ENCODE results near the gene SPSB1. TPM values are rescaled to one million over a fixed set of nuclear protein-coding genes. Genes with fewer than 3 reads are reported as not detected.

SPSB1 gene
- total and polyA plus RNA-seq, 4 donors = 21.2 to 62.0 (median 35.8) TPM

GRCh38 chr1:9307303-9307702, 14.6 kb downstream of the SPSB1 start:
- Histone ChIP-seq H3K9me3 (ENCODE audit: control insufficient read depth, low read length) (no peaks in the 10 kb centered on the region), H3K27ac (ENCODE audit: low read depth in 1 of 2, low read length in 2 of 2) (no peak overlapping the region), H3K36me3 (ENCODE audit: control insufficient read depth in 1 of 2, insufficient read depth in 2 of 2, low read length in 1 of 2) (no peaks in the 10 kb centered on the region), H3K27me3 (ENCODE audit: control insufficient read depth in 1 of 2, insufficient read depth in 2 of 2, low read length in 1 of 2) (no peaks in the 10 kb centered on the region), H3K4me3 (ENCODE audit: low read length in 2 of 2) (no peak overlapping the region), H3K4me1 (ENCODE audit: control insufficient read depth in 1 of 2, insufficient read depth in 2 of 2, low read length in 2 of 2) (peaks cover 2 to 4% of the 10 kb centered on the region in 2 donors)
- DNase-seq (no peak), ATAC-seq (ENCODE audit: low FRiP score) (no peak)
- intact Hi-C loops (cut with DNase I) = no loop called here
- 86 to 89% methylated on average over 10 of the region's 10 CpGs for whole genome bisulfite sequencing, 2 donors

DNA sequence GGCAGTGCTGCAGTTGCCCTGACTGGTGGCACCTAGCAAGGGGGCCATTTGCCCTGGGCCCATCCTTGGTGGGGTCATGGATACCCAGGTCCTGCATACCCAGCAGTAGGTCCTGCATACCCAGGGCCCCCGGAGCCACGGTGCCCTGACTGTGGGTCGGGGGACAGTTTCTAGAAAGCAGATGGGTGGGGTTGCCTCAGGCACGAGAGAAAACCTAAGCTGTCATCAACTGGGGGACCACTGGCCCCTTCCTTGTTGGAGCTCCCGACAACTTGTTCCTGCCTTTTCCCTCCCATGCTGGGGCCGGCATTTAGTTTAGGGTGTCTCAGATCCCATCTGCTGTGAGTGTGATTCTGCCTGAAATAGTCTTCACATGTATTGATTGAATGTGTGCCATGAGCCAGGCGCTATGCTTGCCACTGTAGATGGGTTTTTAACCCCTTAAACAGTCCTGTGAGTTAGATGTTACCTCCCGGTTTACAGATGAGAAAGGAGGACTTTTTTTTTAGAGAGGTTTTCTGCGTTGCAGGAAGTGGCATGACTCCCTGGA, 15.6 kb downstream of the SPSB1 start:
- Histone ChIP-seq H3K9me3 (ENCODE audit: control insufficient read depth, low read length) (no peaks in the 10 kb centered on the region), H3K4me1 (ENCODE audit: control insufficient read depth in 1 of 2, insufficient read depth in 2 of 2, low read length in 2 of 2) (peaks cover 0 to 2% of the 10 kb centered on the region in 2 donors), H3K4me3 (ENCODE audit: low read length in 2 of 2) (no peak overlapping the region), H3K27ac (ENCODE audit: low read depth in 1 of 2, low read length in 2 of 2) (no peak overlapping the region), H3K27me3 (ENCODE audit: control insufficient read depth in 1 of 2, insufficient read depth in 2 of 2, low read length in 1 of 2) (no peaks in the 10 kb centered on the region), H3K36me3 (ENCODE audit: control insufficient read depth in 1 of 2, insufficient read depth in 2 of 2, low read length in 1 of 2) (no peaks in the 10 kb centered on the region)
- DNase-seq (no peak), ATAC-seq (ENCODE audit: low FRiP score) (no peak)
- WGBS, 2 donors = 34 to 36% methylated on average over 9 of the region's 9 CpGs
- intact Hi-C loops (cut with DNase I) = no loop called here

DNA sequence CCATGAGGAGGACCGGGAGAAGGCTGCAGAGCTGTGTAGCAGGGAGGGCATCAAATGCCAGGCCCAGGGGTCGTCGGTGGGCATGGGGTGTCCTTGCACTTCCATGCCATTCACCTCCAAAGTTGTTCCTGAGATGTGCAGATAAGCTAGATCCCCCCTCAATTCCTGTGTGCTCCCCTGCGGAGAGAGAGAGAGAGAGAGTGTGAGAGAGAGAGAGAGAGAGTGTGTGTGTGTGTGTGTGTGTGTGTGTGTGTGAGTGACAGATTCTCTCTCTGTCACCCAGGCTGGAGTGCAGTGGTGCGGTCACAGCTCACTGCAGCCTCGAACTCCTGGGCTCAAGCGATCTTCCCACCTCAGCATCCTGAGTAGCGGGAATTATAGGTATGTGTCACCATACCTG, 16.4 kb downstream of the SPSB1 start:
- intact Hi-C loops (cut with DNase I) = no loop called here
- H3K4me1 ChIP-seq (ENCODE audit: control insufficient read depth in 1 of 2, insufficient read depth in 2 of 2, low read length in 2 of 2) = no peaks in the 10 kb centered on the region
- WGBS, 2 donors = 87 to 89% methylated on average over 8 of the region's 8 CpGs

GRCh38 chr1:9309991-9310390, 17.3 kb downstream of the SPSB1 start:
- intact Hi-C loops (cut with DNase I) = no loop called here
- Histone ChIP-seq H3K36me3 (ENCODE audit: control insufficient read depth in 1 of 2, insufficient read depth in 2 of 2, low read length in 1 of 2) (no peaks in the 10 kb centered on the region), H3K9me3 (ENCODE audit: control insufficient read depth, low read length) (no peaks in the 10 kb centered on the region), H3K27ac (ENCODE audit: low read depth in 1 of 2, low read length in 2 of 2) (no peak overlapping the region), H3K27me3 (ENCODE audit: control insufficient read depth in 1 of 2, insufficient read depth in 2 of 2, low read length in 1 of 2) (no peaks in the 10 kb centered on the region), H3K4me3 (ENCODE audit: low read length in 2 of 2) (no peak overlapping the region), H3K4me1 (ENCODE audit: control insufficient read depth in 1 of 2, insufficient read depth in 2 of 2, low read length in 2 of 2) (no peaks in the 10 kb centered on the region)
- no peak for ATAC-seq (ENCODE audit: low FRiP score)
- no peak for DNase-seq
- 72 to 78% methylated on average over 7 of the region's 7 CpGs for WGBS, 2 donors

More for the DNA sequence above, 16.4 kb downstream of the SPSB1 start:
- Histone ChIP-seq H3K27ac (ENCODE audit: low read depth in 1 of 2, low read length in 2 of 2) (no peak overlapping the region), H3K9me3 (ENCODE audit: control insufficient read depth, low read length) (no peaks in the 10 kb centered on the region), H3K27me3 (ENCODE audit: control insufficient read depth in 1 of 2, insufficient read depth in 2 of 2, low read length in 1 of 2) (no peaks in the 10 kb centered on the region), H3K4me3 (ENCODE audit: low read length in 2 of 2) (no peak overlapping the region), H3K36me3 (ENCODE audit: control insufficient read depth in 1 of 2, insufficient read depth in 2 of 2, low read length in 1 of 2) (no peaks in the 10 kb centered on the region)
- ATAC-seq (ENCODE audit: low FRiP score) (no peak), DNase-seq (no peak)

DNA sequence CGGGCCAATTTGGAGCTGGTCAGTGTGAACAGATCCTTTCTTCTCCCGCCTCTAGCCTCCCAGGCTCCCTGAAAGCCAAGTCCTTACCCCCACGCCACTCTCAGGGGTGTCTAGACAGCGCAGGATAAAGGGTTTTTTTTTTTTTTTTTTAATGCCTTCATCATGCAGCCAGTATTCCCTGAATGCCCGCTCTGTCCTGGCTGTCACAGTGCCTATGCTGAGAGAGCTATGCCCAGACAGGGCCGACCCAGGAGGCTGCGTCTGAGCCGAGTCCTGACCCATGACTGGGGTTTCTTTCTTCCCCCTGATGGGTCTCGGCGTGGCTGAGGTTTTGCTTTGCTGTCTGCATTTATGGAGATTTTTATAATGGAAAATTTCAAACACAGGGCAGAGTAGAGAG, 18.3 kb downstream of the SPSB1 start:
- no peaks in the 10 kb centered on the region for H3K9me3 ChIP-seq (ENCODE audit: control insufficient read depth, low read length)
- no peak overlapping the region for H3K4me3 ChIP-seq (ENCODE audit: low read length in 2 of 2)
- no peaks in the 10 kb centered on the region for H3K36me3 ChIP-seq (ENCODE audit: control insufficient read depth in 1 of 2, insufficient read depth in 2 of 2, low read length in 1 of 2)
- 16 to 19% methylated on average over 10 of the region's 10 CpGs for WGBS, 2 donors
- intact Hi-C loops (cut with DNase I) = no loop called here
- no peak overlapping the region for H3K27ac ChIP-seq (ENCODE audit: low read depth in 1 of 2, low read length in 2 of 2)
- H3K27me3 ChIP-seq (ENCODE audit: control insufficient read depth in 1 of 2, insufficient read depth in 2 of 2, low read length in 1 of 2) = no peaks in the 10 kb centered on the region
- no peak for ATAC-seq (ENCODE audit: low FRiP score)
- H3K4me1 ChIP-seq (ENCODE audit: control insufficient read depth in 1 of 2, insufficient read depth in 2 of 2, low read length in 2 of 2) = no peaks in the 10 kb centered on the region
- no peak for DNase-seq

DNA sequence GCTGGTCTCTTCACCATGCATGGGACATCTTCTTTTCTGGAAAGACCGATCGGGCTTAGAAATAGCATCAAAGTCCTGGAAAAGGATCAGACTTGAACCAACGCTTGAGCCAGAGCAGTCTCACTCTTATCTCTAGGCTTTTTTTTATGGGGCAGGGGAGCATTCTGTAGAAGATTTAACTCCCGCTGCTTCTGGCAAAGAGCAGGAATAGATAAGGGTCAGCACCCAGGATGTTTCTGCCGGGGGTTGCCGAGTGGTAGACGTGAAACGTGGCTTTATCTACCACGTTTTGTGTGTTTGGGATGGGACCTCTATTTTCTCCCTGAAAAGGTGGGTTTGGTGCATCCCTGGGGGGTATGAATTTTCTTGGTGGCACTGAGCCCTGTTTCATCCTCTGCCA, 18.8 kb downstream of the SPSB1 start:
- H3K4me1 ChIP-seq (ENCODE audit: control insufficient read depth in 1 of 2, insufficient read depth in 2 of 2, low read length in 2 of 2) = no peaks in the 10 kb centered on the region
- no peak for ATAC-seq (ENCODE audit: low FRiP score)

DNA sequence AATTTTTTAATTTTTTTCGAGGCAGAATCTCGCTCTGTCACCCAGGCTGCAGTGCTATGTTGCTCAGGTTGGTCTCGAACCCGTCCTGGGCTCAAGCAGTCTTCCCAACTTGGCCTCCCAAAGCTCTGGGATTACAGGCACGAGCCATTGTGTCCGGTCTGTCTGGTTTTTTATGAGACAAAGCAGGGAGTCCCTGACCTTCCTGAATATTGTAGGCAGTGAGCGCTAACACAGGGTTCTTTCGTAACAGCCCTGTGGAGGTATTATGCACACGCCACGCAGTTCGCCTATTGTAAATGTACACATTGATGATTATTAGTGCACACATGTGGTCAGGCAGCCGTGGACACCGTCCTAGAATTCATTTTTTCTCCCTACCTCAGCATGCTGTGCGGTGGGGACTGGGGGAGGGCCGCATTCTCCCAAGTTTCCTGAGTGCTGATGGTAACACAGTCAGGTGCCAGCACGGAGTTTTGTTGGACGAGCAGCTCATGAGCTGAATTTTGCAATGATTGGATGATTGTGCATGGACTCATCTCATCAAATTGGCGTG, 19.6 kb downstream of the SPSB1 start:
- intact Hi-C loops (cut with DNase I) = no loop called here
- Histone ChIP-seq H3K4me1 (ENCODE audit: control insufficient read depth in 1 of 2, insufficient read depth in 2 of 2, low read length in 2 of 2) (no peaks in the 10 kb centered on the region), H3K9me3 (ENCODE audit: control insufficient read depth, low read length) (no peaks in the 10 kb centered on the region)

More for the DNA sequence above, 18.8 kb downstream of the SPSB1 start:
- Histone ChIP-seq H3K9me3 (ENCODE audit: control insufficient read depth, low read length) (no peaks in the 10 kb centered on the region), H3K27ac (ENCODE audit: low read depth in 1 of 2, low read length in 2 of 2) (peak overlapping the region in 1 of 2 donors; percentile 11), H3K36me3 (ENCODE audit: control insufficient read depth in 1 of 2, insufficient read depth in 2 of 2, low read length in 1 of 2) (no peaks in the 10 kb centered on the region), H3K4me3 (ENCODE audit: low read length in 2 of 2) (no peak overlapping the region), H3K27me3 (ENCODE audit: control insufficient read depth in 1 of 2, insufficient read depth in 2 of 2, low read length in 1 of 2) (no peaks in the 10 kb centered on the region)
- no peak for DNase-seq
- 8 to 18% methylated on average over 9 of the region's 9 CpGs for WGBS, 2 donors
- intact Hi-C loops (cut with DNase I) = no loop called here

DNA sequence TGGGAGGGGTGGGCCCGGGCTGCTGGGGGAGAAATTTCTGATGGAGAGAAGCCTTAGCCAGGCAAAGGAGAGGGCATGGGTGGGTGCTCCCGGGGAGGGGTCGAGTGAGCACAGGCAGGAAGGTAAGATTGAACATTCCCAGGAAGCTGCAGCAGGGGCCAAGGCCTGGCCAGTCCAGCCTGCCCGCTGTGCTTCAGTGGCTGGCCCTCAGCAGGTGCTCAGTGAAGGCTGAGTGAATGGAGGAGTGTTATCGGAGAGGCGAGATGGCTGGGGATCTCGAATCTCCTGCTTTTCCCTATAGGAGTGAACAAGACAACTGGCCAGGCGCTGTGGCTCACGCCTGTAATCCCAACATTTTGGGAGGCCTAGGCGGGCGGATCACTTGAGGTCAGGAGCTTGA, 20.9 kb downstream of the SPSB1 start:
- intact Hi-C loops (cut with DNase I) = no loop called here
- H3K9me3 ChIP-seq (ENCODE audit: control insufficient read depth, low read length) = no peaks in the 10 kb centered on the region
- H3K4me3 ChIP-seq (ENCODE audit: low read length in 2 of 2) = no peak overlapping the region
- H3K27me3 ChIP-seq (ENCODE audit: control insufficient read depth in 1 of 2, insufficient read depth in 2 of 2, low read length in 1 of 2) = no peaks in the 10 kb centered on the region
- H3K36me3 ChIP-seq (ENCODE audit: control insufficient read depth in 1 of 2, insufficient read depth in 2 of 2, low read length in 1 of 2) = no peaks in the 10 kb centered on the region
- WGBS, 2 donors = 87 to 88% methylated on average over 11 of the region's 11 CpGs
- ATAC-seq (ENCODE audit: low FRiP score) = no peak
- no peak for DNase-seq
- no peaks in the 10 kb centered on the region for H3K4me1 ChIP-seq (ENCODE audit: control insufficient read depth in 1 of 2, insufficient read depth in 2 of 2, low read length in 2 of 2)
- H3K27ac ChIP-seq (ENCODE audit: low read depth in 1 of 2, low read length in 2 of 2) = no peak overlapping the region

More for the DNA sequence above, 19.6 kb downstream of the SPSB1 start:
- DNase-seq (no peak), ATAC-seq (ENCODE audit: low FRiP score) (no peak)
- Histone ChIP-seq H3K4me3 (ENCODE audit: low read length in 2 of 2) (no peak overlapping the region), H3K27me3 (ENCODE audit: control insufficient read depth in 1 of 2, insufficient read depth in 2 of 2, low read length in 1 of 2) (no peaks in the 10 kb centered on the region), H3K36me3 (ENCODE audit: control insufficient read depth in 1 of 2, insufficient read depth in 2 of 2, low read length in 1 of 2) (no peaks in the 10 kb centered on the region), H3K27ac (ENCODE audit: low read depth in 1 of 2, low read length in 2 of 2) (no peak overlapping the region)
- WGBS, 2 donors = 66 to 70% methylated on average over 18 of the region's 18 CpGs

DNA sequence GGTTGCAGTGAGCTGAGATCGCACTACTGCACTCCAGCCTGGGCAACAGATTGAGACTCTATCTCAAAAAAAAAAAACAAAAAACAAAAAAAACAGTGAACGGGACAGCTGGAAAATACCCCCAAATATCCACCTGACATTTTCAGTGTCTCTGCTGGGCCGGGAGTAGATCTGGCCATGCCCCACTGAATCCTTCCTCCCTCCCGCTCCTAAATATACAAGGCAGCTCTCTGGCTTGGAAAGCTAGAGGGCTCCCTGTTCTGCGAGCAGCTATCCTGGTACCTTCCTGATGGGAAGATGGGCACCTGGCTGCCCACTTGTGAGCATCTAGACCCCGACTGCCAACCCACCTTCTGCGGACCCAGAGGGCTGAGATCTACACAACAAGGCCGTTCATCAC, 21.4 kb downstream of the SPSB1 start:
- Histone ChIP-seq H3K9me3 (ENCODE audit: control insufficient read depth, low read length) (no peaks in the 10 kb centered on the region), H3K36me3 (ENCODE audit: control insufficient read depth in 1 of 2, insufficient read depth in 2 of 2, low read length in 1 of 2) (no peaks in the 10 kb centered on the region), H3K4me3 (ENCODE audit: low read length in 2 of 2) (no peak overlapping the region), H3K4me1 (ENCODE audit: control insufficient read depth in 1 of 2, insufficient read depth in 2 of 2, low read length in 2 of 2) (no peaks in the 10 kb centered on the region), H3K27me3 (ENCODE audit: control insufficient read depth in 1 of 2, insufficient read depth in 2 of 2, low read length in 1 of 2) (no peaks in the 10 kb centered on the region), H3K27ac (ENCODE audit: low read depth in 1 of 2, low read length in 2 of 2) (peak overlapping the region in 1 of 2 donors; percentile 4)
- 58% methylated on average over 8 of the region's 8 CpGs for WGBS, 2 donors
- ATAC-seq (ENCODE audit: low FRiP score) (no peak), DNase-seq (no peak)
- intact Hi-C loops (cut with DNase I) = no loop called here

All from aorta (tissue), 5 donors.